ENCODE results near the gene SH2D2A. TPM values are rescaled to one million over a fixed set of nuclear protein-coding genes. Genes with fewer than 3 reads are reported as not detected.

The SH2D2A gene
- total RNA-seq, 1 donor from 2014 or later = not detected

DNA sequence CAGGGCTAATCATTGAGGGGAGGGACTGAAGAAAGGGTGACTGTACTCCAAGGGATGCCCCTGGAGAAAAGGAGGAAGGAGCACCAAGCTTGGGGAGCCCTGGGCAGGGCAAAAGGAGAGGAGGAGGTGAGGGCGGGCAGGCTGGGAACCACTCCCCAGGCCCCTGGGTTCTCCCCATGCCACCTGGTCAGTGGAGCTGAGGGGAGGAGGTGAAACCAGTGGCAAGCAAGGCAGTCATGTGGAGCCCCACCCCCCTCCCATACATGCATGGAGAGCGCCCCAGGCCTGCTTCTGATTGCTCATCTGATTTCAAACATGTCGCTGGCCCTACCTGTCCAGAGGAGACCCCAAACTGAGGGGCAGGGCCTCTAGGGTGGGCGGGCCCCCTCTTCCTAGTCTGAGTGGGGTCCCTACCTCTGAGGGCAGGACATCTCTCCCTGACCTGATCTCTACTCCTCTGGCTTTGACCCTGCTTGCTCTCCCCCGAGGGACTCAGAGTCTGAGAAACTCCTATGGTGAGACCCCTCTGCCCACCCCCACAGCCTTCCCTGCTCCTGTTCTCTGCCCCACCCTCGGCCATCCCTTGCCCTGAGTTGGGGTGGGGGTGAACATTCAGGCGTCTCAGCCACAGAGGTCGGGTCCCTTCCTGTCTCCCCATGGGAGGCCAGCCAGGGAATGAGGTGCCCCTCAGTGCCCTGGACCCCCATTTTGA, 23.7 kb upstream of the SH2D2A start:
- no peaks in the 10 kb centered on the region for H3K36me3 Mint-ChIP-seq (ENCODE audit: insufficient read depth)
- no peaks in the 10 kb centered on the region for H3K9me3 Mint-ChIP-seq (ENCODE audit: low read depth)
- no peaks in the 10 kb centered on the region for H3K4me1 Mint-ChIP-seq (ENCODE audit: low read depth)
- peaks cover 85% of the 10 kb centered on the region for H3K27me3 Mint-ChIP-seq
- no peak for DNase-seq (ENCODE audit: low spot score, unreplicated experiment)
- TF ChIP-seq, protein P1, sequence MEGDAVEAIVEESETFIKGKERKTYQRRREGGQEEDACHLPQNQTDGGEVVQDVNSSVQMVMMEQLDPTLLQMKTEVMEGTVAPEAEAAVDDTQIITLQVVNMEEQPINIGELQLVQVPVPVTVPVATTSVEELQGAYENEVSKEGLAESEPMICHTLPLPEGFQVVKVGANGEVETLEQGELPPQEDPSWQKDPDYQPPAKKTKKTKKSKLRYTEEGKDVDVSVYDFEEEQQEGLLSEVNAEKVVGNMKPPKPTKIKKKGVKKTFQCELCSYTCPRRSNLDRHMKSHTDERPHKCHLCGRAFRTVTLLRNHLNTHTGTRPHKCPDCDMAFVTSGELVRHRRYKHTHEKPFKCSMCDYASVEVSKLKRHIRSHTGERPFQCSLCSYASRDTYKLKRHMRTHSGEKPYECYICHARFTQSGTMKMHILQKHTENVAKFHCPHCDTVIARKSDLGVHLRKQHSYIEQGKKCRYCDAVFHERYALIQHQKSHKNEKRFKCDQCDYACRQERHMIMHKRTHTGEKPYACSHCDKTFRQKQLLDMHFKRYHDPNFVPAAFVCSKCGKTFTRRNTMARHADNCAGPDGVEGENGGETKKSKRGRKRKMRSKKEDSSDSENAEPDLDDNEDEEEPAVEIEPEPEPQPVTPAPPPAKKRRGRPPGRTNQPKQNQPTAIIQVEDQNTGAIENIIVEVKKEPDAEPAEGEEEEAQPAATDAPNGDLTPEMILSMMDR (IDR thresholded peaks at IDR 0.05; ENCODE audit: unreplicated experiment) = no peak
- H3K4me3 Mint-ChIP-seq (ENCODE audit: low read depth) = no peak overlapping the region
- no peak overlapping the region for H3K27ac Mint-ChIP-seq

DNA sequence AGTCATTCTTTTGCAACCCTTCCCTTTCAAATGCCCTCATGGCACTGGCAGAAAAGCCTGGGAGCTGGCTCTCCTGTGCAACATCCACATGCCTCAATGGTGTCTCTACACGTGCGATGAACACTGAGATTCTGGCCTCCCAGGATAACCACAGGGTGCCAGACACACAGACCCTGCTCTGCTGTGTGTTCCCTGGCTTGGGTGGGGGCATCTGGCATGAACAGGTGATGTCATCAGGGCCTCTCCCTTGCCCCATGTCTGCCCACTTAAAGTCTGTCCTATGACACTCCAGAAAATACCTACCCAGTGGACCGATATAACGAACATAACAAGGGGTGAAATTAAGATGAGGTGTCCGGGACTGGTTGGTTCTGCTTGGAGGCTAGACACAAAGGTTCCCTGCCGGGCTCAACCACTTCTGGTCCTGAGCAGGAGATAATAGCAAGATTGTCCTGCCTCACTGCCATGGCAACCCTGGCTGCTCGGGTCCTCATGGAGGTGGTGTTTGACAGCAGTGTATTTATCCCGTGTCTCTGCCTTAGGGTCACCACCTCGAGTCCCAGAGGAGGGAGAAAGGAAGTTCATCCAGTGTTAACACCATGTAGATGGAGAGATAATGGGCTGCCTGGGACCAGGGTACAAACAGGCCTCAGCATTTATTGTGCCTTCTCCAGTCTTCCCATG, 22.9 kb upstream of the SH2D2A start:
- TF ChIP-seq, protein P1 (IDR thresholded peaks at IDR 0.05; ENCODE audit: unreplicated experiment) = no peak

DNA sequence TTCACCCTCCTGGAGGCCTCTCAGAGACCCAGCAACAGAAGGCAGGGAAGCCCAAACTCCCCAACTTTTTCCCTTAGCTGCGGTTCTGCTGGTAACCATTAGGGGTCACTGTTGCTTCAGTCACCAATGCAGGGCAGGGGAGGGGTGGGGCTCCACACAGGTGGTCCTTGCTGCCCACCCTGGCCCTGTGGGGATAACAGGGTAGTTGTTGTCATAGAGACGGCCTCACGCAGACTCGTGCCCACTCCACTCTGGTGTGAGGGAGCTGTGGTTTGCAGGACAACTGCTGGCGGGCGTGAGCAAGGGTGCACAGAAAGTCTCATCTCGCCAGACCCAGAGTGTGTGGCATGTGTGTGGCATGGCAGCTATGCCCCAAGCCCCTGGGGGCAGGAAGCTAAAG, 22.3 kb upstream of the SH2D2A start:
- Mint-ChIP-seq H3K9me3 (ENCODE audit: low read depth) (no peaks in the 10 kb centered on the region), H3K36me3 (ENCODE audit: insufficient read depth) (no peaks in the 10 kb centered on the region), H3K4me3 (ENCODE audit: low read depth) (no peak overlapping the region), H3K27me3 (peaks cover 86% of the 10 kb centered on the region), H3K4me1 (ENCODE audit: low read depth) (no peaks in the 10 kb centered on the region), H3K27ac (no peak overlapping the region)
- no peak for DNase-seq (ENCODE audit: low spot score, unreplicated experiment)
- TF ChIP-seq, protein P1 (IDR thresholded peaks at IDR 0.05; ENCODE audit: unreplicated experiment) = peak; percentile 83

More for the DNA sequence above, 22.9 kb upstream of the SH2D2A start:
- DNase-seq (ENCODE audit: low spot score, unreplicated experiment) = no peak
- H3K27ac Mint-ChIP-seq = no peak overlapping the region
- H3K36me3 Mint-ChIP-seq (ENCODE audit: insufficient read depth) = no peaks in the 10 kb centered on the region
- H3K27me3 Mint-ChIP-seq = peaks cover 86% of the 10 kb centered on the region
- no peak overlapping the region for H3K4me3 Mint-ChIP-seq (ENCODE audit: low read depth)
- no peaks in the 10 kb centered on the region for H3K4me1 Mint-ChIP-seq (ENCODE audit: low read depth)
- no peaks in the 10 kb centered on the region for H3K9me3 Mint-ChIP-seq (ENCODE audit: low read depth)

DNA sequence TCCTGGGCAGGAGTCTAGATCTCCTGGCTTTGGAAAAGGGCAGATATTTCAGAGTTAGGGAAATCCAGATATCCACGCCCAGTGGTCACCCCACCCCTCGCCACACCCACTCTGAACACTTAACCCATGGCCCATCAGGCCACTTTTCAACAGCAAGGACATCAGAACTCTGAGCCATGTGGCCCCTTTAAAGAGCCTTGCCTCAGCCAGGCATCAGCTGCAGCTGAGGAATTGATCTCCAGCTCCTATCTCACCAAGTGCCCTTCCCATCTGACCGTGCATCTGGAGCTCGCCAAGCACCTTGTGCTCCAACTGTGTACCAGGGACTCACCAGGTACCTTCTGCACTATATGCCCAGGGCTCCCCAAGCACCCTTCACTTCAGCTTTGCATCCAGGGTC, 20.2 kb upstream of the SH2D2A start:
- TF ChIP-seq, protein P1 (IDR thresholded peaks at IDR 0.05; ENCODE audit: unreplicated experiment) = no peak
- Mint-ChIP-seq H3K27ac (no peak overlapping the region), H3K4me3 (ENCODE audit: low read depth) (no peak overlapping the region), H3K4me1 (ENCODE audit: low read depth) (peaks cover 3% of the 10 kb centered on the region), H3K27me3 (peaks cover 81% of the 10 kb centered on the region), H3K9me3 (ENCODE audit: low read depth) (no peaks in the 10 kb centered on the region), H3K36me3 (ENCODE audit: insufficient read depth) (no peaks in the 10 kb centered on the region)
- no peak for DNase-seq (ENCODE audit: low spot score, unreplicated experiment)

DNA sequence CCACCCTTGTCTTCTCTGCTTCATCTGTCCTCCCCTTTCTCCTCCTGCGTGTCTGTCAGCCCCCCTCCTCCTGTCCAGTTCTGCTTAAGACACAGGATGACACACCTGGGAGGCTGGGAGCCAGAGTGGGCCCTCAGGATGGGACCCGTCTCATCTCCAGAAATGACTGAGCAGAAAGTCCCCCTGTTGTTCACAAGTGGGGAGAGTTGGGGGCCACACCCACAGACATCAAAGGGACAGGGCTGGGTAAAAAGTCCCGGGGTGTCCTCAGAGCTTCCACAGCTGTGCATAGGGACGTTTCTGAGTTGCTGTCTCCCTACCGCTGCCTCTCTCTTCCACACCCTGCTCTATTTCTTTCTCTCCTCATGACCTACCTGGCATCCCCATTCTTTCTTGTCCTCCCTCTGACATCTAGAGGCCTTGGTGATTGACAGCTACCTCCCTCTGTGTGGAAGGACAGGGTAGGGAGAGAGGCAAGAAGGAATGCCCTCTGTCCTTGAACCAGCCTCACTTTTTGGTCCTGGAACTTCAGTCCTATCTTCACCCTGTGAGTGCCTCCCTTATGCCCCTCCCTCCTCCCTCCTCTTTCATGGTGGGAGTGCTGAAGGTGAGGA, 19.5 kb upstream of the SH2D2A start:
- Mint-ChIP-seq H3K27ac (no peak overlapping the region), H3K4me1 (ENCODE audit: low read depth) (peaks cover 3% of the 10 kb centered on the region), H3K36me3 (ENCODE audit: insufficient read depth) (no peaks in the 10 kb centered on the region), H3K4me3 (ENCODE audit: low read depth) (no peak overlapping the region), H3K9me3 (ENCODE audit: low read depth) (no peaks in the 10 kb centered on the region), H3K27me3 (peaks cover 81% of the 10 kb centered on the region)
- TF ChIP-seq, protein P1 (IDR thresholded peaks at IDR 0.05; ENCODE audit: unreplicated experiment) = no peak
- no peak for DNase-seq (ENCODE audit: low spot score, unreplicated experiment)

Measured in progenitor cell of endocrine pancreas (in vitro differentiated cells).